SK-N-MC (cell line): ENCODE data around the gene LTN1.
"Not testable (repeated sequence)": the region's sequence is repeated elsewhere in the genome, so short reads cannot be mapped to it uniquely, and the experiment has no call there.

Source experiments
- EZH2 ChIP-seq: fragments of 200-600 bp; sonication (generic); IDR thresholded peaks from one replicate; pipeline ENCODE4 v1.6.1; 2017; ENCODE audit warnings: antibody characterized with exemption
- POLR2AphosphoS5 ChIP-seq: IDR thresholded peaks from 2 replicates; pipeline ENCODE4 v1.6.1; 2012; ENCODE audit warnings: mild to moderate bottlenecking, low read depth, low read length, borderline replicate concordance

GRCh38 chr21:28931708-28932372 is 60.8 kb downstream of the LTN1 start:
- not testable (repeated sequence) for TF ChIP-seq EZH2, POLR2AphosphoS5
